ENCODE data around the gene MEOX1. TPM values are rescaled to one million over a fixed set of nuclear protein-coding genes. Genes with fewer than 3 reads are reported as not detected.

MEOX1 gene
- total RNA-seq, 1 experiment from 2014 or later: not detected

DNA sequence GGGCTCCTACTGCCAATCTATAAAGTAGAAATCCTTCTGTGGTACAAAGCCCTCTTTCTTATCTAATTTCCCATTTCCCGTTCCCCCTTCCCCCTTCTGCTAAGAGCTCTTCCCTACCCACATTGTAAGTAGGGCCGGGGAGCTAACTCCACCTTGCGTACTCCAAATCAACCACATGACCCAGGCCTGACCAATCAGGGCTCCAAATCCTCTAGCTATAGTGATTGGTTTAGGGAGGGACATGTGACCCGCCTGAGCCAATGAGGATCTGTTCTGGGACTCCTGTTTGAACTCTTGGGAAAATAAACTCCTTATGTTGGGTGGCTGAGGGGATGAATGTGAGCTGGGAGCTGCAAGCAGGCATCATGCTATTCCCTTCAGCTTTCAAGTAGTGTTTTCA lies 40.9 kb upstream of the MEOX1 start:
- H3K27ac Mint-ChIP-seq: no peak overlapping the region
- H3K4me1 Mint-ChIP-seq: peaks cover 12% of the 10 kb centered on the region
- CTCF ChIA-PET: interaction anchor here (1.9 to 18.3 kb wide), 4 partner anchors 8 to 58 kb away, joined by 5 to 476 read pairs (median 16); partner anchors contain the start of gene SOST
- ATAC-seq (peak; percentile 94), DNase-seq (ENCODE audit: low spot score) (peak; percentile 44)
- peaks cover 11% of the 10 kb centered on the region for H3K9me3 Mint-ChIP-seq
- no peak overlapping the region for H3K4me3 Mint-ChIP-seq
- POLR2A ChIA-PET: interaction anchor here (1.3 kb wide), 1 partner anchor 11 kb away, joined by 4 read pairs; no protein-coding TSS in a partner anchor
- 0 out of 2 replicates have a peak, but pooled peaks cover 2% of the 10 kb centered on the region for H3K27me3 Mint-ChIP-seq (ENCODE audit: low read depth)
- no peaks in the 10 kb centered on the region for H3K36me3 Mint-ChIP-seq
- TF ChIP-seq ELF4 (CRISPR knock-in tag; IDR thresholded peaks at IDR 0.05; ENCODE audit: low read depth): no peak
- peak; percentile 80 for TF ChIP-seq NFYB (CRISPR knock-in tag; conservative IDR thresholded peaks at IDR 0.05; ENCODE audit: low read depth)
- TF ChIP-seq, protein P1, sequence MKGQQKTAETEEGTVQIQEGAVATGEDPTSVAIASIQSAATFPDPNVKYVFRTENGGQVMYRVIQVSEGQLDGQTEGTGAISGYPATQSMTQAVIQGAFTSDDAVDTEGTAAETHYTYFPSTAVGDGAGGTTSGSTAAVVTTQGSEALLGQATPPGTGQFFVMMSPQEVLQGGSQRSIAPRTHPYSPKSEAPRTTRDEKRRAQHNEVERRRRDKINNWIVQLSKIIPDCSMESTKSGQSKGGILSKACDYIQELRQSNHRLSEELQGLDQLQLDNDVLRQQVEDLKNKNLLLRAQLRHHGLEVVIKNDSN (CRISPR knock-in tag; IDR thresholded peaks at IDR 0.05): peak; percentile 92
- TF ChIP-seq, protein P2, sequence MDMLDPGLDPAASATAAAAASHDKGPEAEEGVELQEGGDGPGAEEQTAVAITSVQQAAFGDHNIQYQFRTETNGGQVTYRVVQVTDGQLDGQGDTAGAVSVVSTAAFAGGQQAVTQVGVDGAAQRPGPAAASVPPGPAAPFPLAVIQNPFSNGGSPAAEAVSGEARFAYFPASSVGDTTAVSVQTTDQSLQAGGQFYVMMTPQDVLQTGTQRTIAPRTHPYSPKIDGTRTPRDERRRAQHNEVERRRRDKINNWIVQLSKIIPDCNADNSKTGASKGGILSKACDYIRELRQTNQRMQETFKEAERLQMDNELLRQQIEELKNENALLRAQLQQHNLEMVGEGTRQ (CRISPR knock-in tag; IDR thresholded peaks at IDR 0.05): peak; percentile 94

DNA sequence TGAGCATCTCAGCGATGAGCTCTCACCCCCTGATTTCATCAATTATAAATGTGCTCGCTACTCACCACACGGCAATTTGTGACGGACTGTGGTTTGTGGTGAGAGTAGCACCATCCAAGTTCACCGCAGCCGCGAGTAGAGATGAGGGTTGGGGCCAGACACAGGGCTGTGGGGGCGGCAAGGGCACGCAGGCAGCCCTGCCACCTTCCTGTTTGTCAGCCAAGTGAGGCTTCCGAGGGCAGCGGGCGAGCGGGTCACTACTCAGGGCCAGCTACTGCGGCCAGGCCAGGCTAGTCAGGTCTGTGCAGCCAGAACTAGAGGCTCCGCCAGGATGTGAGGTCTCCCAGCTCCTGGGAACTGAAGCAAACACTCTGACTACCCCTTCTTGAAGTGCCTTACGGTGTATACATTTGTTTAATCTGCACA lies 39.6 kb upstream of the MEOX1 start:
- ATAC-seq: no peak
- Mint-ChIP-seq H3K27ac (no peak overlapping the region), H3K4me1 (peaks cover 14% of the 10 kb centered on the region), H3K27me3 (ENCODE audit: low read depth) (0 out of 2 replicates have a peak, but pooled peaks cover 2% of the 10 kb centered on the region), H3K4me3 (no peak overlapping the region), H3K9me3 (peaks cover 11% of the 10 kb centered on the region), H3K36me3 (no peaks in the 10 kb centered on the region)
- peak; percentile 26; the same call in 1 of the 2 replicates for TF ChIP-seq ZNF121 (CRISPR knock-in tag; IDR thresholded peaks at IDR 0.05)
- TF ChIP-seq JUN (CRISPR knock-in tag; IDR thresholded peaks at IDR 0.05): no peak
- CTCF ChIA-PET: interaction anchor here (0.6 to 18.3 kb wide), 6 partner anchors 13 to 145 kb away, joined by 3 to 476 read pairs (median 4); partner anchors contain the start of gene SOST
- no peak for DNase-seq (ENCODE audit: low spot score)
- POLR2A ChIA-PET: no interaction called here

DNA sequence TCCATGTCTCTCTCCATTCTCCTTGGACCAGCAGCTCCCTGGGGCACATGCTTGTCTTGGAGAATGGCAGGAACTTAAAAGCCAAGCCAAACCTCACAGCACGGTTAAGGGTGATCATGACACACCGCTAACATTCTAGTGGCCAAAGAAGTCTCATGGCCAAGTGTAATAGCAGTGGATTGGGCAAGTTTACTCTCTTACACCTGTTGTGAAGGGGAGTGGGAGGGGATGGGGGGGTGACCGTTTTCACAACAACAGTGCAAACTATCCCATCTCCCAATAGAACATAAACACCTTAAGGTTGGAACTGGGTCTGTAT lies 37.7 kb upstream of the MEOX1 start:
- DNase-seq (ENCODE audit: low spot score) (no peak), ATAC-seq (no peak)
- Mint-ChIP-seq H3K27me3 (ENCODE audit: low read depth) (0 out of 2 replicates have a peak, but pooled peaks cover 2% of the 10 kb centered on the region), H3K36me3 (no peaks in the 10 kb centered on the region), H3K4me1 (peaks cover 16% of the 10 kb centered on the region), H3K27ac (no peak overlapping the region), H3K4me3 (no peak overlapping the region), H3K9me3 (peaks cover 11% of the 10 kb centered on the region)
- TF ChIP-seq, protein P3, sequence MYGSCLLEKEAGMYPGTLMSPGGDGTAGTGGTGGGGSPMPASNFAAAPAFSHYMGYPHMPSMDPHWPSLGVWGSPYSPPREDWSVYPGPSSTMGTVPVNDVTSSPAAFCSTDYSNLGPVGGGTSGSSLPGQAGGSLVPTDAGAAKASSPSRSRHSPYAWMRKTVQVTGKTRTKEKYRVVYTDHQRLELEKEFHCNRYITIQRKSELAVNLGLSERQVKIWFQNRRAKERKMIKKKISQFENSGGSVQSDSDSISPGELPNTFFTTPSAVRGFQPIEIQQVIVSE (CRISPR knock-in tag; IDR thresholded peaks at IDR 0.05; ENCODE audit: borderline replicate concordance): no peak
- TF ChIP-seq SOX15 (CRISPR knock-in tag; IDR thresholded peaks at IDR 0.05) (no peak), EMX1 (CRISPR knock-in tag; IDR thresholded peaks at IDR 0.05) (no peak), GABPB1 (CRISPR knock-in tag; IDR thresholded peaks at IDR 0.05) (no peak), ZNF423 (CRISPR knock-in tag; IDR thresholded peaks at IDR 0.05) (no peak), FOXJ3 (CRISPR knock-in tag; IDR thresholded peaks at IDR 0.05; ENCODE audit: borderline replicate concordance) (no peak), ZNF138 (CRISPR knock-in tag; conservative IDR thresholded peaks at IDR 0.05) (no peak), ELF4 (CRISPR knock-in tag; IDR thresholded peaks at IDR 0.05; ENCODE audit: low read depth) (no peak), ZNF671 (CRISPR knock-in tag; IDR thresholded peaks at IDR 0.05) (no peak), ZNF396 (CRISPR knock-in tag; IDR thresholded peaks at IDR 0.05; ENCODE audit: borderline replicate concordance) (no peak), RORB (CRISPR knock-in tag; IDR thresholded peaks at IDR 0.05) (no peak), GTF2I (CRISPR knock-in tag; conservative IDR thresholded peaks at IDR 0.05) (no peak)
- TF ChIP-seq, protein P4, sequence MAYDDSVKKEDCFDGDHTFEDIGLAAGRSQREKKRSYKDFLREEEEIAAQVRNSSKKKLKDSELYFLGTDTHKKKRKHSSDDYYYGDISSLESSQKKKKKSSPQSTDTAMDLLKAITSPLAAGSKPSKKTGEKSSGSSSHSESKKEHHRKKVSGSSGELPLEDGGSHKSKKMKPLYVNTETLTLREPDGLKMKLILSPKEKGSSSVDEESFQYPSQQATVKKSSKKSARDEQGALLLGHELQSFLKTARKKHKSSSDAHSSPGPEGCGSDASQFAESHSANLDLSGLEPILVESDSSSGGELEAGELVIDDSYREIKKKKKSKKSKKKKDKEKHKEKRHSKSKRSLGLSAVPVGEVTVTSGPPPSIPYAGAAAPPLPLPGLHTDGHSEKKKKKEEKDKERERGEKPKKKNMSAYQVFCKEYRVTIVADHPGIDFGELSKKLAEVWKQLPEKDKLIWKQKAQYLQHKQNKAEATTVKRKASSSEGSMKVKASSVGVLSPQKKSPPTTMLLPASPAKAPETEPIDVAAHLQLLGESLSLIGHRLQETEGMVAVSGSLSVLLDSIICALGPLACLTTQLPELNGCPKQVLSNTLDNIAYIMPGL (CRISPR knock-in tag; IDR thresholded peaks at IDR 0.05): no peak
- TF ChIP-seq, protein P5, sequence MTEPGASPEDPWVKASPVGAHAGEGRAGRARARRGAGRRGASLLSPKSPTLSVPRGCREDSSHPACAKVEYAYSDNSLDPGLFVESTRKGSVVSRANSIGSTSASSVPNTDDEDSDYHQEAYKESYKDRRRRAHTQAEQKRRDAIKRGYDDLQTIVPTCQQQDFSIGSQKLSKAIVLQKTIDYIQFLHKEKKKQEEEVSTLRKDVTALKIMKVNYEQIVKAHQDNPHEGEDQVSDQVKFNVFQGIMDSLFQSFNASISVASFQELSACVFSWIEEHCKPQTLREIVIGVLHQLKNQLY (CRISPR knock-in tag; IDR thresholded peaks at IDR 0.05): no peak
- TF ChIP-seq, protein P6, sequence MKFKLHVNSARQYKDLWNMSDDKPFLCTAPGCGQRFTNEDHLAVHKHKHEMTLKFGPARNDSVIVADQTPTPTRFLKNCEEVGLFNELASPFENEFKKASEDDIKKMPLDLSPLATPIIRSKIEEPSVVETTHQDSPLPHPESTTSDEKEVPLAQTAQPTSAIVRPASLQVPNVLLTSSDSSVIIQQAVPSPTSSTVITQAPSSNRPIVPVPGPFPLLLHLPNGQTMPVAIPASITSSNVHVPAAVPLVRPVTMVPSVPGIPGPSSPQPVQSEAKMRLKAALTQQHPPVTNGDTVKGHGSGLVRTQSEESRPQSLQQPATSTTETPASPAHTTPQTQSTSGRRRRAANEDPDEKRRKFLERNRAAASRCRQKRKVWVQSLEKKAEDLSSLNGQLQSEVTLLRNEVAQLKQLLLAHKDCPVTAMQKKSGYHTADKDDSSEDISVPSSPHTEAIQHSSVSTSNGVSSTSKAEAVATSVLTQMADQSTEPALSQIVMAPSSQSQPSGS (CRISPR knock-in tag; IDR thresholded peaks at IDR 0.05; ENCODE audit: borderline replicate concordance, low read depth): no peak
- POLR2A ChIA-PET: no interaction called here
- CTCF ChIA-PET: interaction anchor here (2.2 to 18.3 kb wide), 2 partner anchors 14 to 61 kb away, joined by 6 to 476 read pairs; partner anchors contain the start of gene SOST
